GM18868 (cell line): ENCODE measurements around the gene SMS.

Source experiments
- ATAC-seq: cut with Tn5 transposase; IDR thresholded peaks from one replicate; pipeline ENCODE4 v1.9.1; 2021; ENCODE audit warnings: mild to moderate bottlenecking, moderate library complexity; ENCODE audit not compliant: unreplicated experiment

The SMS gene

DNA sequence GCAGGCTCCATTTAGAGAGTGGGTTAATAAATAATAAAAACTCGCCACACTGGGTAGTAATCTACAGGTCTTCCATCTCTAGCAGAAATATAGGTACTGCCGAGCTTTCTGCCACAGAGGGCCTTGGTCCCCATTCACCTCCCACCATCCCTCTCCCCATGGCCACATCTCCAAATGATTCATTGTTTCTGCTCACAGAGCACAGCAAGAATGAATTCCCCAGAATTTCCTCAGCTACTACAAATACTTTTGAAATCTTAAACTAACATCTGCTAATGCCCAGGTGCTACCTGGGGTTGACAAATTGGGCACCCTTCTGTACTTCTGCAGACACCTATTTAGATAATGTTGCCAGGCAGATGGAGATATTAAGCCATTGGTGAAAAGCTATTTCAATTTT lies 96.7 kb downstream of the SMS start:
- ATAC-seq = no peak

GRCh38 chrX:22037911-22038537 lies 97.5 kb downstream of the SMS start:
- no peak for ATAC-seq

DNA sequence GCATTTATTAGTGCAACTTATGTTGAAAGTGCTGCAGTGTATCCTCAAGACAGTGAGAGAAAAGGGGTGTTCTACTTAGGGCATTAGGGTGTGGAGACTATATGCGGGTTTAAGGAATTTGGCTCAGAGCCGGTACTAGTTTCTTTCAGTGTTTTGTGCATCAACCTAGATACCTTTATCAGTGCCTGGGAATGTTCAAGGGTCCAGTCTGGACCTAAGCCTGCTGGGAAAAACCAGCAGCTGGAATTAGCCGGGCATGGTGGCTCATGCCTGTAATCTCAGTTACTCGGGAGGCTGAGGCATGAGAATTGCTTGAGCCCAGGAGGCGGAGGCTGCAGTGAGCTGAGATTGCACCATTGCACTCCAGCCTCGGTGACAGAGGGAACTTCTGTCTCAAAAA lies 99.0 kb downstream of the SMS start:
- ATAC-seq = no peak

DNA sequence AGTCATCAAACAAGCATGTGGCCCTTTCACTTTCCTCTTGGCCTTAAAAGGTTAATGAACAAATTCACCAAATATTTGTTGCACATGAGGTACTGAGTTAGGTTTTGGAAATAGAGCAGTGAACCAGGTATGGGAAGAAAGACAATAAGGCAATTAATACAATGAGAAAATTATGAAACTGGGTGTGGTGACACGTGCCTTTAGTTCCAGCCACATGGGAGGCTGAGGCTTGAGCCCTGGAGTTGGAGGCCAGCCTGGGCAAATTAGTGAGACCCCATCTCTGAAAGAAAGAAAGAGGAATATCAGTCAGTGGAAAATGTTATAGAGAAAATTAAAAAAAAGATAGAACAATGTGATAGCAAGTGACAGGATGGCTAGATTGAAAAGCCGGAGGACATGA lies 99.7 kb downstream of the SMS start:
- ATAC-seq = no peak

- no peak for ATAC-seq
Observed at GRCh38 chrX:22041907-22042530, 101.5 kb downstream of the SMS start.

GRCh38 chrX:22043872-22044271 lies 103.4 kb downstream of the SMS start:
- ATAC-seq = no peak
